ENCODE measurements around the gene COPB1. TPM values are rescaled to one million over a fixed set of nuclear protein-coding genes. Genes with fewer than 3 reads are reported as not detected.

Gene COPB1
- polyA plus RNA-seq, 4 donors, result 123 to 167 (median 144) TPM

Other genes starting within 250 kb of the COPB1 start
- 10 to 100 TPM; 45.9 to 59.1 (median 55.0) TPM for gene RRAS2, start 140.6 kb downstream of the COPB1 start, polyA plus RNA-seq (ENCODE audit: insufficient read length in 4 of 4)
- gene PSMA1, start 20.6 kb upstream of the COPB1 start, polyA plus RNA-seq (ENCODE audit: insufficient read length in 4 of 4), result 100 to 1,000 TPM; 162 to 187 (median 172) TPM
- gene PDE3B, start 144.0 kb upstream of the COPB1 start, polyA plus RNA-seq (ENCODE audit: insufficient read length in 4 of 4), result 1 to 10 TPM; 6.8 to 8.8 (median 7.3) TPM